Mucosa of descending colon (tissue), 3 donors: ENCODE measurements around the gene PHF13. TPM values are rescaled to one million over a fixed set of nuclear protein-coding genes. Genes with fewer than 3 reads are reported as not detected.

ENCODE experiments used
- ATAC-seq: fragments of 200-7000 bp; cut with Tn5 transposase; one replicate; pipeline ENCODE4 v1.9.1; 2020; ENCODE audit warnings: mild to moderate bottlenecking, moderate library complexity
- DNase-seq, 3 donors: peaks; one replicate each; pipeline ENCODE4 v3.0.0-alpha.2; 2020
- H3K36me3 ChIP-seq: fragments of 200-600 bp; one replicate; pipeline ENCODE4 v1.8.0; 2021; ENCODE audit warnings: low read depth, mild to moderate bottlenecking
- H3K4me1 ChIP-seq: fragments of 200-600 bp; one replicate; pipeline ENCODE4 v1.8.0; 2021; ENCODE audit warnings: low read depth, mild to moderate bottlenecking
- H3K4me3 ChIP-seq: fragments of 200-600 bp; one replicate; pipeline ENCODE4 v1.8.0; 2021; ENCODE audit warnings: mild to moderate bottlenecking
- H3K9me3 ChIP-seq: fragments of 200-600 bp; one replicate; pipeline ENCODE4 v1.8.0; 2021; ENCODE audit warnings: mild to moderate bottlenecking
- CTCF ChIP-seq: fragments of 200-600 bp; IDR thresholded peaks from one replicate; pipeline ENCODE4 v1.8.0; 2022; ENCODE audit warnings: antibody characterized with exemption, mild to moderate bottlenecking
- intact Hi-C, 2 donors: fragments of 100-400 bp; cut with DNase I in 1 of 2; cut with micrococcal nuclease in 1 of 2; formaldehyde crosslinking; loops; one replicate each; pipeline versions ENCODE4 v1.11.0 to v1.11.1; 2022; cut with DNase I, micrococcal nuclease
- total RNA-seq, 3 donors: library from RNA; stranded (reverse); fragmentation: NEBNext Ultra II Directional in 2 of 3; extraction: Animal tissue kit (Norgen Biotek cat#: 25700) in 2 of 3; gene quantifications; one replicate each; pipeline versions ENCODE4 v1.2.1 to v1.2.4, GENCODE V29; 2021 to 2023
- donor health status: DM: no; HTN: no; CAD: no; lungs with moderate emphysema.
- donor health status: DM: no; HTN: no; CAD: no.
- donor health status: DM: no; HTN: yes; CAD: no.

PHF13 gene
- total RNA-seq, 3 donors from 2014 or later = 6.6 to 21.5 (median 8.9) TPM

- peaks cover 8% of the 10 kb centered on the region for H3K4me1 ChIP-seq
- intact Hi-C loops = no loop called here
- no peaks in the 10 kb centered on the region for H3K9me3 ChIP-seq
- DNase-seq (peak; percentile 68 to 84 (median 77)), ATAC-seq (peak; percentile 7)
- no peaks in the 10 kb centered on the region for H3K36me3 ChIP-seq
- no peak for TF ChIP-seq CTCF
- peak overlapping the region; percentile 86 for H3K4me3 ChIP-seq
Observed at GRCh38 chr1:6614019-6614928, 743 bp downstream of the PHF13 start.

DNA sequence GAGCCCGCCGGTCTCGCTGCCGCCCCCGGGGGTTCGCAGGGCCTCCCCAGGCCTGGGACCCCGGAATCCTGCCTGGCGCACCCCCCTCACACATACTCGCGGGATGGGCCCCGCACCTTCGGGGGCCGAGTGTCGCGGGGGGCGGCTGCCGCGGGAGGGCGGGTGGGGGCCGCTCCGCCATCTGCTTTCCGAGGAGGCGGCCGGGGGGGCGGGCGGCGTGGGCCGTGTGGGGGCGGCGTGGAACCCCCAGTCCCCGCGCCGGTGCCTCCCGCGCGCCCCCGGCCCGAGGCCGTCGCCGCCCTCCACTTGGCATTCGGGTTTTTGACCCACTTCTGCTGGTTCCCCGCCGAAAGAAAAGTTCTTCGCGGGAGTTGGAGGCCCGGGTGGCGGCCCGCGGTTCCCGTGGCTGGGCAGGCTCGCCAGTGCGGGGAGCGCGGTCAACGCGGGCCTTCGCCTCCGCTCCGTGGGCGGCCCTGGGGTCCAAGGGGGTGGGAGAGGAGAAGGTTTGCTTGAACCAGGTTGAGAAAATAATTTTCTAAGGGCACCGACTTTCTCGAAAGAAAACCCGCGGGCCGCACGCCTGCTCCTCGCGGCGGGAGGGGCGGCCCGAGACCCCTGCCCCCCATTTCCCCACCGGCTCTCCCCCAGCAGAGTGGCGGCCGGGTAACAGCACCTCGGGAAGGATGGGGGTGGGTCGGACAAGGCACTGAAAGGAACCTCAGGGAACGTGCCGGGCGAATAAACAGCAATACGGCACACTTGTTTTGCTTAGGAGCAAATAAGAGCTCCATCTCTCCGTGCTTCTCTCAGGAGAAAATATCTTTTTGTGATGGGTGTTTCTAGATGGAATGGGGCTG is 1.6 kb downstream of the PHF13 start:
- DNase-seq = peak; percentile 23 to 60 (median 58)
- Histone ChIP-seq H3K4me3 (peak overlapping the region; percentile 86), H3K9me3 (no peaks in the 10 kb centered on the region), H3K4me1 (peaks cover 8% of the 10 kb centered on the region), H3K36me3 (no peaks in the 10 kb centered on the region)
- TF ChIP-seq CTCF = no peak
- no peak for ATAC-seq
- intact Hi-C loops = no loop called here

- H3K4me1 ChIP-seq = peaks cover 3% of the 10 kb centered on the region
Observed at GRCh38 chr1:6619045-6619444, 5.5 kb downstream of the PHF13 start.

GRCh38 chr1:6621429-6622391 is 8.2 kb downstream of the PHF13 start:
- Histone ChIP-seq H3K9me3 (no peaks in the 10 kb centered on the region), H3K4me1 (peaks cover 6% of the 10 kb centered on the region), H3K36me3 (peaks cover 9% of the 10 kb centered on the region), H3K4me3 (no peak overlapping the region)
- intact Hi-C loops = no loop called here
- no peak for TF ChIP-seq CTCF
- DNase-seq (no peak), ATAC-seq (no peak)

More at GRCh38 chr1:6619045-6619444, 5.5 kb downstream of the PHF13 start:
- intact Hi-C loops = no loop called here
- no peaks in the 10 kb centered on the region for H3K9me3 ChIP-seq
- no peak for TF ChIP-seq CTCF
- H3K4me3 ChIP-seq = no peak overlapping the region
- DNase-seq = no peak
- ATAC-seq = no peak
- H3K36me3 ChIP-seq = peaks cover 9% of the 10 kb centered on the region
